Vagina (tissue), 2 donors: ENCODE measurements around the gene ALG11.

Source experiments
- POLR2A ChIP-seq, 2 donors: fragments of 450-650 bp; IDR thresholded peaks; one replicate each; pipeline ENCODE4 v1.6.1; 2017; ENCODE audit warnings: antibody characterized with exemption in 2 of 2, mild to moderate bottlenecking in 2 of 2, moderate library complexity in 2 of 2
- TF ChIP-seq, protein P1 (sequence below), 3 experiments: fragments of 450-650 bp in 2 of 3; fragments of 200-600 bp in 1 of 3; sonication (generic) in 1 of 3; IDR thresholded peaks; one replicate each; pipeline ENCODE4 v1.5.1; 2017 to 2019; ENCODE audit warnings: antibody characterized with exemption in 3 of 3, mild to moderate bottlenecking in 2 of 3, moderate library complexity in 2 of 3

DNA sequence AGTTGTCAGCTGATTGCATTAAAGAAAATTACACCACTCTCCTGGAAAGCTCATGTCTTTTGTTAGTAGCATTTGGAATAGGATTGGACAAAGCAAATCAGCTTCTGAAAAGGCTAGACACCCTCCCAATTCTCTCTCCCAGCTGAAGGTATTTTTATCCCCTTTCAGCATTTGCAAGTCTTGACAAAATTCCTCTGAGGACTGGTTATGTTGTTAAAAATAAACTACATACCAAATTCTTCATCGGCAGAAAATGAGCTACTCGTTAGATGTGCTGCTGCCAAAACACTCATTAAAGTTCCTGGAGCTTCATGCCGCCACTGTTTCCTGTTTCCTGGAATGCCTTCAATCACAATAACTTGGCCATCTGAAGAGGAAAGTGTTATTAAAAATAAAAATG lies 49.4 kb downstream of the ALG11 start:
- TF ChIP-seq, protein P1, sequence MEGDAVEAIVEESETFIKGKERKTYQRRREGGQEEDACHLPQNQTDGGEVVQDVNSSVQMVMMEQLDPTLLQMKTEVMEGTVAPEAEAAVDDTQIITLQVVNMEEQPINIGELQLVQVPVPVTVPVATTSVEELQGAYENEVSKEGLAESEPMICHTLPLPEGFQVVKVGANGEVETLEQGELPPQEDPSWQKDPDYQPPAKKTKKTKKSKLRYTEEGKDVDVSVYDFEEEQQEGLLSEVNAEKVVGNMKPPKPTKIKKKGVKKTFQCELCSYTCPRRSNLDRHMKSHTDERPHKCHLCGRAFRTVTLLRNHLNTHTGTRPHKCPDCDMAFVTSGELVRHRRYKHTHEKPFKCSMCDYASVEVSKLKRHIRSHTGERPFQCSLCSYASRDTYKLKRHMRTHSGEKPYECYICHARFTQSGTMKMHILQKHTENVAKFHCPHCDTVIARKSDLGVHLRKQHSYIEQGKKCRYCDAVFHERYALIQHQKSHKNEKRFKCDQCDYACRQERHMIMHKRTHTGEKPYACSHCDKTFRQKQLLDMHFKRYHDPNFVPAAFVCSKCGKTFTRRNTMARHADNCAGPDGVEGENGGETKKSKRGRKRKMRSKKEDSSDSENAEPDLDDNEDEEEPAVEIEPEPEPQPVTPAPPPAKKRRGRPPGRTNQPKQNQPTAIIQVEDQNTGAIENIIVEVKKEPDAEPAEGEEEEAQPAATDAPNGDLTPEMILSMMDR (IDR thresholded peaks at IDR 0.05): no peak
- TF ChIP-seq POLR2A (IDR thresholded peaks at IDR 0.05): no peak
